GM12892 (cell line): ENCODE measurements around the gene HECTD4.

Experiments used
- POLR2A ChIP-seq: IDR thresholded peaks from 2 replicates; pipeline ENCODE4 v1.6.1; 2011; ENCODE audit warnings: low read depth, low read length, control low read depth
- POLR2AphosphoS5 ChIP-seq: IDR thresholded peaks from 2 replicates; pipeline ENCODE4 v1.6.1; 2011; ENCODE audit warnings: low read depth, low read length, control low read depth
- TAF1 ChIP-seq: IDR thresholded peaks from 2 replicates; pipeline ENCODE4 v1.6.1; 2011; ENCODE audit warnings: low read depth, mild to moderate bottlenecking, control low read depth, low read length, borderline replicate concordance

GRCh38 chr12:112166051-112167015, 215.9 kb downstream of the HECTD4 start:
- TF ChIP-seq POLR2AphosphoS5 = no peak
- no peak for TF ChIP-seq POLR2A
- no peak for TF ChIP-seq TAF1
